Measurements from ENCODE around the gene SLC10A6.

Gene SLC10A6

DNA sequence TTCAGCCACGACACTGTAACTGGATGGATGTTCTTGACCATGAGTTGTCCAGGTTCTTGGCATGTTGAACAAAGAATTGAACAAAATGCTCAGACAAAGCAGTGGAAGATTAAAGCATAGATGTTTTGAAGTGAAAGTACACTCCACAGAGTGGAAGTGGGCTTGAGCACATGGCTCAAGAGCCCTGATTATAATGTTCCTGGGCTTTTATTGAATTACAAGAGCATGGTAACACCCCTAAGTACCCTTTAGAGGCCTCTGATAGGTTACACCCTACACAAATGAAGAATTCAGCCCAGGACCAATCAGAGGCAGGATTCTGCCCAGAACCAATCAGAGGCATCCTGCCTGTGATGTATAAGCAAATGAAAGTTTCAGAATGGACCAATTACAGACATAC lies 33.5 kb downstream of the SLC10A6 start:
- H3K36me3 ChIP-seq (ENCODE audit: control insufficient read depth, insufficient read depth, low read length): no peaks in the 10 kb centered on the region
- no peak for DNase-seq (ENCODE audit: extremely low read depth, insufficient read length)
- no peaks in the 10 kb centered on the region for H3K27me3 ChIP-seq (replicated peaks; ENCODE audit: control insufficient read depth, insufficient read depth, low read length)
- H3K4me3 ChIP-seq (replicated peaks; ENCODE audit: low read depth, low read length): no peak overlapping the region
- TF ChIP-seq, protein P1, sequence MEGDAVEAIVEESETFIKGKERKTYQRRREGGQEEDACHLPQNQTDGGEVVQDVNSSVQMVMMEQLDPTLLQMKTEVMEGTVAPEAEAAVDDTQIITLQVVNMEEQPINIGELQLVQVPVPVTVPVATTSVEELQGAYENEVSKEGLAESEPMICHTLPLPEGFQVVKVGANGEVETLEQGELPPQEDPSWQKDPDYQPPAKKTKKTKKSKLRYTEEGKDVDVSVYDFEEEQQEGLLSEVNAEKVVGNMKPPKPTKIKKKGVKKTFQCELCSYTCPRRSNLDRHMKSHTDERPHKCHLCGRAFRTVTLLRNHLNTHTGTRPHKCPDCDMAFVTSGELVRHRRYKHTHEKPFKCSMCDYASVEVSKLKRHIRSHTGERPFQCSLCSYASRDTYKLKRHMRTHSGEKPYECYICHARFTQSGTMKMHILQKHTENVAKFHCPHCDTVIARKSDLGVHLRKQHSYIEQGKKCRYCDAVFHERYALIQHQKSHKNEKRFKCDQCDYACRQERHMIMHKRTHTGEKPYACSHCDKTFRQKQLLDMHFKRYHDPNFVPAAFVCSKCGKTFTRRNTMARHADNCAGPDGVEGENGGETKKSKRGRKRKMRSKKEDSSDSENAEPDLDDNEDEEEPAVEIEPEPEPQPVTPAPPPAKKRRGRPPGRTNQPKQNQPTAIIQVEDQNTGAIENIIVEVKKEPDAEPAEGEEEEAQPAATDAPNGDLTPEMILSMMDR (IDR thresholded peaks at IDR 0.05; ENCODE audit: insufficient read depth, low read length, poor library complexity, severe bottlenecking): no peak

DNA sequence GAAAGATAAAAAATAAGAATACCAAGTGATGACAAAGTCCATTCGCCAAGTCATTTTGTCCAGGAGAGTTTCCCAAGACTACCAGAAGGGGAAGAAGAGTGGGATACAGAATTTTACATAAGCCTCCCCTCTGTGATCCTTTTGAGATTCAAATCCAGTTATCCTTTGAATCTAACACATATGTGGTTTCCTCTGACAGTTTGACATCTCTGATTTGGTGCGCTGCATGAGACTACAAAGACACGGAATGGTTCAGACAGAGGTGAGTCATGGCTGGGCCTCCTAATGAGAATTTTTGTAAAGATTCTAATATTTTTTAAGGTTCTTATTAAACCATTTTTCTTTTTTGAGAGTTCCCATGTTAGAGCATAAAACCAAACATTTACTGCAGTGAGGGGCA lies 38.3 kb downstream of the SLC10A6 start:
- H3K36me3 ChIP-seq (ENCODE audit: control insufficient read depth, insufficient read depth, low read length): no peaks in the 10 kb centered on the region
- TF ChIP-seq, protein P1 (IDR thresholded peaks at IDR 0.05; ENCODE audit: insufficient read depth, low read length, poor library complexity, severe bottlenecking): no peak
- no peaks in the 10 kb centered on the region for H3K27me3 ChIP-seq (replicated peaks; ENCODE audit: control insufficient read depth, insufficient read depth, low read length)
- no peak for DNase-seq (ENCODE audit: extremely low read depth, insufficient read length)
- H3K4me3 ChIP-seq (replicated peaks; ENCODE audit: low read depth, low read length): no peak overlapping the region

DNA sequence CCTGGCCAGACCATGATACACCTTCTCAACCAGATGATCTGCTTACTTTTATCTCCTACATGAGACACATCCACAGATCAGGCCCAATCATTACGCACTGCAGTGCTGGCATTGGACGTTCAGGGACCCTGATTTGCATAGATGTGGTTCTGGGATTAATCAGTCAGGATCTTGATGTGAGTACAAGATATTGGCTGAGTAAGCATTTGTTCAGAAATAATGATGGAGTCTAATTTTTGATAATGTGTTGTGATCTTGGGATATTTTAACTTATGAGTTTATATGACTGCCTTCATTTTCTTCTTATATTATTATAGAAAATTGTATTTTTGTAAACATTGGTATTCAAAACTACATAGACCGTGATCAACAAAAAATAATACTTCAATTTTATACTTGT lies 39.4 kb downstream of the SLC10A6 start:
- DNase-seq (ENCODE audit: extremely low read depth, insufficient read length): no peak
- TF ChIP-seq, protein P1 (IDR thresholded peaks at IDR 0.05; ENCODE audit: insufficient read depth, low read length, poor library complexity, severe bottlenecking): no peak
- no peaks in the 10 kb centered on the region for H3K27me3 ChIP-seq (replicated peaks; ENCODE audit: control insufficient read depth, insufficient read depth, low read length)
- no peaks in the 10 kb centered on the region for H3K36me3 ChIP-seq (ENCODE audit: control insufficient read depth, insufficient read depth, low read length)
- H3K4me3 ChIP-seq (replicated peaks; ENCODE audit: low read depth, low read length): no peak overlapping the region

DNA sequence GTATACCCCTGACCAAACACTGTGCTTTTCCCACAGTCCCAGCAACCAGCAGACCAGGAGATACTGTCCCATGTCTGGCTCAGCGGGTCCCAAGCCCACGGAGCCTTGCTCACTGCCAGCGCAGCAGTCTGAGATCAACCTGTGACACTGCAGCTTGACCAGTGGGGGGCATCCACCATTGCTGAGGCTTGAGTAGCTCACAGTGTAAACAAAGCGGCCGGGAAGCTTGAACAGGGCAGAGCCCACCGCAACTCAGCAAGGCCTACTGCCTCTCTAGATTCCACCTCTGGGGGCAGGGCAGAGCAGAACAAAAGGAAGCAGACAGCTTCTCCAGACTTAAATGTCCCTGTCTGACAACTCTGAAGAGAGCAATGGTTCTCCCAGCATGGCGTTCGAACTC lies 58.1 kb downstream of the SLC10A6 start:
- Histone ChIP-seq H3K4me3 (replicated peaks; ENCODE audit: low read depth, low read length) (no peak overlapping the region), H3K36me3 (ENCODE audit: control insufficient read depth, insufficient read depth, low read length) (no peaks in the 10 kb centered on the region), H3K27me3 (replicated peaks; ENCODE audit: control insufficient read depth, insufficient read depth, low read length) (no peaks in the 10 kb centered on the region)
- TF ChIP-seq, protein P1 (IDR thresholded peaks at IDR 0.05; ENCODE audit: insufficient read depth, low read length, poor library complexity, severe bottlenecking): no peak
- no peak for DNase-seq (ENCODE audit: extremely low read depth, insufficient read length)

DNA sequence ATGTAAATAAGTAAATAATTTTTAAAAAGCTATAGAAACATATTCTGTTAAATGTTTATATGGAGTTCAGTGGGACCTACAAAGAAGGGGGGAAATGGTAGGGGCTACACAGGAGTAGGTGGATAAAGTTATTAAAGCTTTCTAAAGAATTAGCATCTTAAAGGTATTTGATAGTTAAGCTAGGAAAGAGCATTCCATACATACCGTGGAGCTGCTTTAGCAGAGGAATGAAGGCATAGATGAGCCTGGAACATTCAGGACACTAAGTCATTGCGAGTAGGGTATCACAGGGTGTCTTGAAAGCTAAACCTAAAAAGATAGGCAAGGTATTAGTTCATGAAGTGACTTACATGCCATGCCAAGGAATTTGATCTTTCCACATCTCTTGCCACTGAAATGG lies 60.4 kb downstream of the SLC10A6 start:
- no peaks in the 10 kb centered on the region for H3K36me3 ChIP-seq (ENCODE audit: control insufficient read depth, insufficient read depth, low read length)
- no peaks in the 10 kb centered on the region for H3K27me3 ChIP-seq (replicated peaks; ENCODE audit: control insufficient read depth, insufficient read depth, low read length)
- TF ChIP-seq, protein P1 (IDR thresholded peaks at IDR 0.05; ENCODE audit: insufficient read depth, low read length, poor library complexity, severe bottlenecking): no peak
- H3K4me3 ChIP-seq (replicated peaks; ENCODE audit: low read depth, low read length): no peak overlapping the region
- DNase-seq (ENCODE audit: extremely low read depth, insufficient read length): no peak

DNA sequence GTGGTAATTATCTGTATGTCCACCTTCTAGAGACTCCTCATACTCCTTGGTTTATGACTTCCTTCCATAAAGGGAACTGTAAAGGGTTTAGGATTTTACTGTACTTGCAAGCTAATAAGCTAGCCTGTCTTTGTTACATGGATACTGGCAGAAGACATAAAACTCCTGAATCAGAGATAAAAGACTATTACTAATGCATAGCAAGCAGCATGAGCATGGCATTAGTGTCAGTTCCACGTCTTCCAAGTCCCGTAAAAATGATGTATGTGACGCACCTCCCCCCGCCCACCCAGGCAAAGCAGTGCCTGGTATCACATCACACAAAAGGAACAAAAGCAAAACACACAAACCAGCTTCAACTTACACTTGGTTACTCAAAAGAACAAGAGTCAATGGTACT lies 71.0 kb downstream of the SLC10A6 start:
- no peak for DNase-seq (ENCODE audit: extremely low read depth, insufficient read length)
- TF ChIP-seq, protein P1 (IDR thresholded peaks at IDR 0.05; ENCODE audit: insufficient read depth, low read length, poor library complexity, severe bottlenecking): no peak
- H3K36me3 ChIP-seq (ENCODE audit: control insufficient read depth, insufficient read depth, low read length): no peaks in the 10 kb centered on the region
- no peaks in the 10 kb centered on the region for H3K27me3 ChIP-seq (replicated peaks; ENCODE audit: control insufficient read depth, insufficient read depth, low read length)
- H3K4me3 ChIP-seq (replicated peaks; ENCODE audit: low read depth, low read length): no peak overlapping the region

Data from GM06990 (cell line).